ENCODE results near the gene SERPINE2. TPM values are rescaled to one million over a fixed set of nuclear protein-coding genes. Genes with fewer than 3 reads are reported as not detected.

SERPINE2 gene
- total RNA-seq, 4 donors from 2014 or later: 7.0 to 16.5 (median 10.0) TPM

DNA sequence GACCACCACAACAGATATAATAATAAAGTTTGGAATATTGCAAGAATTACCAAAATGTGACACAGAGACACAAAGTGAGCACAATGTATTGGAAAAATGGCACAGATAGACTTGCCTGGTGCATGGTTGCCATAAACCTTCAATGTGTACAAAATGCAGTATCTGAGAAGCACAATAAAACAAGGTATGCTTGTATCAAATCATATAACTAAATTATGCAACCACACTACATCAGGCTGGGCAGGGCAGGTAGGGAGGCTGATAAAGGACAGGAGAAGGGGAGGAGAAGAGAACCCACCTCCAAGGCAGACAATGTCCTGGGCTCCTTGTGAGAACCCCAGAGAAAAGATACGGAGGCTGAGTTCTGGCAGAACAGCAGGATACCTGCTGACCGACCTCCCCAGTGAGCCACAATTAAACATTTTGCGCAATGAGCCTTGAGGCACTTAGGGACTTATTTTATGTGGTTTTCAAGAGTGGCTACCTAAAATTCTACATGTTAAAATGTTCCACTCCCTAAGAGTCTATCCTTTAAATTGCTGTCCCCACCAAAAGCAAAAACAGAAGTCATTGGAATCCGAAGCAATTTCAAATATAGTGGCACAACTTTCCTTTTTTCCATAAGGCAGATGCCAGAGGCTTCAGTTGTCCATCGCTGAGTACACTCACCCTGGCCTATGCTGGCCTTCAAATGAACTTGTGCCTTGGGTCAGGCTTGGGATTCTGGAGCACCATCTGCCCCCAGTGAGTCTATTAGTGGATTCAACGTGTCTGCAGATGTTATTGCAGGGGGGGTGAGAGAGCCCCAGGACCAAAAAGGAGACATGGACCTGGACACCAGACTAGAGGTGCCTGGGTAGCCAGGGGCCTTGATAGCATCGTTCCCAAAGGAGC, 110.7 kb downstream of the SERPINE2 start:
- no peak overlapping the region for H3K27ac ChIP-seq
- WGBS: 86% methylated on average over 7 of the region's 7 CpGs
- TF ChIP-seq EP300 (IDR thresholded peaks at IDR 0.05) (no peak), POLR2AphosphoS5 (IDR thresholded peaks at IDR 0.05) (no peak), POLR2A (IDR thresholded peaks at IDR 0.05) (no peak)
- TF ChIP-seq, protein P1, sequence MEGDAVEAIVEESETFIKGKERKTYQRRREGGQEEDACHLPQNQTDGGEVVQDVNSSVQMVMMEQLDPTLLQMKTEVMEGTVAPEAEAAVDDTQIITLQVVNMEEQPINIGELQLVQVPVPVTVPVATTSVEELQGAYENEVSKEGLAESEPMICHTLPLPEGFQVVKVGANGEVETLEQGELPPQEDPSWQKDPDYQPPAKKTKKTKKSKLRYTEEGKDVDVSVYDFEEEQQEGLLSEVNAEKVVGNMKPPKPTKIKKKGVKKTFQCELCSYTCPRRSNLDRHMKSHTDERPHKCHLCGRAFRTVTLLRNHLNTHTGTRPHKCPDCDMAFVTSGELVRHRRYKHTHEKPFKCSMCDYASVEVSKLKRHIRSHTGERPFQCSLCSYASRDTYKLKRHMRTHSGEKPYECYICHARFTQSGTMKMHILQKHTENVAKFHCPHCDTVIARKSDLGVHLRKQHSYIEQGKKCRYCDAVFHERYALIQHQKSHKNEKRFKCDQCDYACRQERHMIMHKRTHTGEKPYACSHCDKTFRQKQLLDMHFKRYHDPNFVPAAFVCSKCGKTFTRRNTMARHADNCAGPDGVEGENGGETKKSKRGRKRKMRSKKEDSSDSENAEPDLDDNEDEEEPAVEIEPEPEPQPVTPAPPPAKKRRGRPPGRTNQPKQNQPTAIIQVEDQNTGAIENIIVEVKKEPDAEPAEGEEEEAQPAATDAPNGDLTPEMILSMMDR (IDR thresholded peaks at IDR 0.05): no peak
- peaks cover 9% of the 10 kb centered on the region for H3K4me1 ChIP-seq
- no peak overlapping the region for H3K4me3 ChIP-seq
- no peaks in the 10 kb centered on the region for H3K9me3 ChIP-seq
- no peaks in the 10 kb centered on the region for H3K27me3 ChIP-seq
- no peak for DNase-seq (ENCODE audit: low spot score in 2 of 2)
- no peaks in the 10 kb centered on the region for H3K36me3 ChIP-seq

DNA sequence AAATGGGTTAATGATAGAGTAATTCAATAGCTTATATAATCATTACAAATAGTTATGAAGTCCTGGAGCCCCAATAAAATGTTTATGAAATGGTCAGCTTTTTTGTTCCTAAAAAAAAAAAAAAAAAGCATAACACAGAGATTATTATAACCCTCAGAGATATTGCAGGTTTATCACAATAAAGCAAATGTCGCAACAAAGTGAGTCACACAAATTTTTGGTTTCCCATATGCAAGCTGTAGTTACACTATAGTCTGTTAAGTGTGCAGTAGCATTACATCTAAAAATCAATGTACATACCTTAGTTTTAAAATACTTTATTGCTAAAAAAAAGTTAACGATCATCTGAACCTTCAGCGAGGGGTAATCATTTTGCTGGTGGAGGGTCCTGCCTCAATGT, 114.0 kb downstream of the SERPINE2 start:
- Histone ChIP-seq H3K9me3 (no peaks in the 10 kb centered on the region), H3K27ac (no peak overlapping the region), H3K4me3 (no peak overlapping the region), H3K36me3 (no peaks in the 10 kb centered on the region), H3K27me3 (no peaks in the 10 kb centered on the region), H3K4me1 (no peaks in the 10 kb centered on the region)
- DNase-seq (ENCODE audit: low spot score in 2 of 2): no peak
- no peak for TF ChIP-seq EP300 (IDR thresholded peaks at IDR 0.05)
- TF ChIP-seq, protein P1 (IDR thresholded peaks at IDR 0.05): no peak
- no peak for TF ChIP-seq POLR2A (IDR thresholded peaks at IDR 0.05)
- 98% methylated on average over 3 of the region's 3 CpGs for WGBS

Other genes starting within 250 kb of the SERPINE2 start
- 1 to 10 TPM in 3 of 4 donors, under 1 TPM in 1; 0.72 to 8.4 (median 3.1) TPM for gene AP1S3, start 201.7 kb downstream of the SERPINE2 start, total RNA-seq
- gene WDFY1, start 94.0 kb downstream of the SERPINE2 start, total RNA-seq: 10 to 100 TPM; 20.2 to 39.8 (median 32.6) TPM
- gene MRPL44, start 81.8 kb downstream of the SERPINE2 start, total RNA-seq: 10 to 100 TPM; 16.2 to 29.9 (median 24.3) TPM